OCI-LY3 (cell line): ENCODE measurements around the gene CMSS1.

Experiments used
- CTCF ChIP-seq: fragments of 200-600, 300-600 bp; sonication (generic); IDR thresholded peaks from 2 replicates; pipeline ENCODE4 v1.5.1; 2014; ENCODE audit warnings: antibody characterized with exemption, low read length, low read depth
- EZH2phosphoT487 ChIP-seq: fragments of 200-600 bp; shearing (Covaris generic); IDR thresholded peaks from 2 replicates; pipeline ENCODE4 v1.6.1; 2018; ENCODE audit warnings: antibody characterized with exemption, mixed run types, low read depth

- TF ChIP-seq CTCF (no peak), EZH2phosphoT487 (no peak)
Measured at GRCh38 chr3:99867594-99868310, 50.1 kb downstream of the CMSS1 start.
